HG03457 (cell line): Measurements from ENCODE around the gene CEACAM18.

ENCODE experiments used
- ATAC-seq: cut with Tn5 transposase; IDR thresholded peaks from one replicate; pipeline ENCODE4 v1.9.1; 2021; ENCODE audit warnings: moderate number of reproducible peaks; ENCODE audit not compliant: unreplicated experiment

Gene CEACAM18

DNA sequence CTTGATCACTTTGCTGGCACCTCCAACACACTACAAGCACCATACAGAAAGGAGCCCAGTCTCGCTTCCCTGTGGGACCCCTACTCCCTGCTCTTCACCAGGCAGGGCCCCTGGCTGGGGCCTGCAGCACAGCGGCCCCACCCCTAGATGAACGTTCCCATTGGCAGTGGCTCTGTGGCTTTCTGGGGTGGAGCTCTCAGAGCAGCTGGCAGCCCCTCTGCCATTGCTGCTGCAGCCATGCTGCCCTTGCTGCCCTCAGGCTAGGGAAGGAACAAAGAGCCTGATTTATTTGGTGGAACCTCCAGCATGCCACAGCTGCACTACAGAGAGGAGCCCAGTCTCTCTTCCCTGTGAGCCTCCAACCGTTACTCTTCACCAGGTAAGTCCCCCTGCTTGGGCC, 47.3 kb downstream of the CEACAM18 start:
- ATAC-seq: no peak

DNA sequence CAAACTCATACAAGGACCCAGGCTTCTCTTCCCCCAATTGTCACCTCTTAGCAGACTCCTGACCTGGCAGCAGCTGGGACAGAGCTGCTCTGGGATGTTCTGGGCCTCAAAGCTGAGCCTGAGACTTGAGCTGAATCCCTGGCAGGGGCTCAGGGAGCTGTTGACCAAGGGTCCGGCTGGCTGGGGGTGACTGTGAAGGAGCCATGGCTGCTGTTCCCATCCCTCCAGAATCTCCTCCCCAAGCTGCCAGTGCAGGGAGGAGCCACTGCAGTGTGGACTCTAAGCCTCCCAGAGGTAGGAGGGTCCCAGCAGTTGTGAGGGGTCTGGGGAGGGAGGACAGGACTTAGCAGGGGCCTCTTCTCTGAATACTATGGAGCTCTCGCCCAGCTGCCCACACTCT, 51.0 kb downstream of the CEACAM18 start:
- no peak for ATAC-seq

- no peak for ATAC-seq
Measured at GRCh38 chr19:51530616-51531015, 52.3 kb downstream of the CEACAM18 start.

GRCh38 chr19:51531349-51532315, 53.3 kb downstream of the CEACAM18 start, which contains the start of gene SIGLEC6:
Gene SIGLEC6 (minus strand): TSS chr19:51531670. CDS start chr19:51531648, 22 bp downstream.
- no peak for ATAC-seq

DNA sequence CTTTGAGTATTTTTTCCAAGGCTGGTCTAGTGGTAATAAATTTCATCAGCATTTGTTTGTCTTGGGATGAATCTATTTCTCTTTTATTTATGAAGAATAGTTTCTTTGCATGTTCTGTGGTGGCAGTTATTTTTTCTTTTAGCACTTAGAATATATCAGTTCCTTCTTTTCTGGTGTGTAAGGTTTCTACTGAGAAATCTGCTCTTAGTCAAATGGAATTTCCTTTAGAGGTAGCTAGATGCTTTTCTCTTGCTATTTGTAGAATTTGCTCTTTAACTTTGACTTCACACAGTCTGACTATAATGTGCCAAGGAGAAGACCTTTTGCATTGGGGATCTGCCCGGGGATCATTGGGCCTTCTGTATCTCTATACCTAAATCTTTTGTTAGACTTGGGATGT, 57.2 kb downstream of the CEACAM18 start:
- no peak for ATAC-seq

DNA sequence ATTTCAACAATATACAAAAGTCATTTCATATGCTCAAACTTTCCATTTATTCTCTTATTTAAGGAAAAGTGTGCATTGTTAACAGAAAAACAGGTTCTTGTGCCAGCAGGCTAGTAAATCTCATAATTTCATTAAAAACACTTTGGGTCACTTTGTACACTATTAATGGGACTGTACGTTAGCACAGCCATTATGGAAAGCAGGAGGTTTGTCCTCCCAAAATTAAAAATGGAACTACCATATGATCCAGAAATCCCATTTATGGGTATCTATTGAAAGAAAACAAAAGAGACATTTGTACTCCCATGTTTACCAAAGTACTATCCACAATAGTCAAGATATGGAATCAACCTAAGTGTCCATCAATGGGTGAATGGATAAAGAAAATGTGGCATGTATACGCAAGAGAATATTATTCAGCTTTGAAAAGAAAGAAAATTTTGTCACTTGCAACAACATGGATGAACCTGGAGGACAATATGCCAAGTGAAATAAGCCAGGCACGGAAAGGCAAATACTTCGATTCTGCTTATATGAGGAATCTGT, 61.6 kb downstream of the CEACAM18 start:
- ATAC-seq: no peak
